SU-DHL-6 (cell line): Measurements from ENCODE around the gene WIPI1.

Experiments used
- CTCF ChIP-seq: fragments of 200-600 bp; sonication (generic); IDR thresholded peaks from one replicate; pipeline ENCODE4 v1.5.1; 2017; ENCODE audit warnings: antibody characterized with exemption, mild to moderate bottlenecking, low read length, moderate library complexity; ENCODE audit not compliant: insufficient read depth, poor library complexity, severe bottlenecking
- EZH2phosphoT487 ChIP-seq: fragments of 200-600 bp; sonication (generic), shearing (Covaris generic); conservative IDR thresholded peaks from 2 replicates; pipeline ENCODE4 v1.6.1; 2018; ENCODE audit warnings: mild to moderate bottlenecking, antibody characterized with exemption, low read length, moderate library complexity, mixed read lengths

- TF ChIP-seq CTCF (peak; percentile 38), EZH2phosphoT487 (no peak)
Measured at GRCh38 chr17:68431661-68432071, 25.6 kb downstream of the WIPI1 start.
